HepG2 (cell line): Measurements from ENCODE around the gene CBLN3. TPM values are rescaled to one million over a fixed set of nuclear protein-coding genes. Genes with fewer than 3 reads are reported as not detected.

Source experiments
- CBX5 ChIP-seq: sonication (generic); formaldehyde crosslinking; IDR thresholded peaks from 2 replicates; pipeline ENCODE4 v1.4.0; 2020; ENCODE audit warnings: missing genetic modification reagents, borderline replicate concordance
- FOXP4 ChIP-seq: sonication (generic); formaldehyde crosslinking; IDR thresholded peaks from 2 replicates; pipeline ENCODE4 v1.4.0; 2020; ENCODE audit warnings: missing genetic modification reagents
- NR2C2 ChIP-seq: sonication (generic); formaldehyde crosslinking; IDR thresholded peaks from 2 replicates; pipeline ENCODE4 v1.4.0; 2020; ENCODE audit warnings: missing genetic modification reagents, mild to moderate bottlenecking, moderate library complexity, borderline replicate concordance
- REXO4 ChIP-seq: sonication (generic); formaldehyde crosslinking; IDR thresholded peaks from 2 replicates; pipeline ENCODE4 v1.8.0; 2022; ENCODE audit warnings: missing genetic modification reagents, mild to moderate bottlenecking, borderline replicate concordance
- SMAD1 ChIP-seq: sonication (generic); formaldehyde crosslinking; IDR thresholded peaks from 2 replicates; pipeline ENCODE4 v1.4.0; 2020; ENCODE audit warnings: missing genetic modification reagents, low read depth, mild to moderate bottlenecking, borderline replicate concordance
- ZBTB37 ChIP-seq: sonication (generic); formaldehyde crosslinking; IDR thresholded peaks from 2 replicates; pipeline ENCODE4 v1.4.0; 2020; ENCODE audit warnings: mild to moderate bottlenecking, missing genetic modification reagents
- ZBTB39 ChIP-seq: sonication (generic); formaldehyde crosslinking; IDR thresholded peaks from 2 replicates; pipeline ENCODE4 v1.5.0; 2020; ENCODE audit warnings: missing genetic modification reagents
- ZHX1 ChIP-seq: sonication (generic); formaldehyde crosslinking; IDR thresholded peaks from 2 replicates; pipeline ENCODE4 v1.8.1; 2022; ENCODE audit warnings: low read depth, mild to moderate bottlenecking, missing genetic modification reagents
- ZNF142 ChIP-seq: sonication (generic); formaldehyde crosslinking; IDR thresholded peaks from 2 replicates; pipeline ENCODE4 v1.4.0; 2020; ENCODE audit warnings: missing genetic modification reagents
- ZNF329 ChIP-seq: sonication (generic); formaldehyde crosslinking; IDR thresholded peaks from 2 replicates; pipeline ENCODE4 v1.9.0; 2021; ENCODE audit warnings: low read depth, mild to moderate bottlenecking, missing genetic modification reagents
- ZNF788 ChIP-seq: sonication (generic); formaldehyde crosslinking; IDR thresholded peaks from 2 replicates; pipeline ENCODE4 v1.5.0; 2020; ENCODE audit warnings: mild to moderate bottlenecking, missing genetic modification reagents, borderline replicate concordance
- ZSCAN12 ChIP-seq: sonication (generic); formaldehyde crosslinking; IDR thresholded peaks from 2 replicates; pipeline ENCODE4 v1.9.0; 2021; ENCODE audit warnings: mild to moderate bottlenecking, missing genetic modification reagents
- polyA plus RNA-seq, 8 experiments: library from polyadenylated mRNA; depleted of rRNA in 3 of 8; stranded (reverse) in 7 of 8; unstranded in 1 of 8; fragments of >200 nt; fragmentation: Illumina TruSeq in 4 of 8; extraction: Trizol in 4 of 8; gene quantifications; 2 replicates each; pipeline versions ENCODE4 v1.2.1 to v1.2.3, GENCODE V29; 2011 to 2016; ENCODE audit warnings: low read depth in 4 of 8, missing spikeins in 1 of 8, mixed read lengths in 1 of 8; ENCODE audit not compliant: insufficient read depth in 1 of 8
- total RNA-seq, 5 experiments: library from RNA; depleted of rRNA; stranded (reverse); fragments of >200 nt; fragmentation: Illumina TruSeq; extraction: Trizol; gene quantifications; 2 replicates each; pipeline ENCODE4 v1.2.3, GENCODE V29; 2016; ENCODE audit warnings: low read depth in 1 of 5

Gene CBLN3
- total and polyA plus RNA-seq, 2 of the 13 experiments (the other 11 are each of a cell fraction or from before 2014, with no cell fraction given), result 0.66 to 0.98 TPM

- TF ChIP-seq ZNF142 (CRISPR knock-in tag) (peak; percentile 41; the same call in 1 of the 2 replicates), REXO4 (CRISPR knock-in tag) (no peak), SMAD1 (CRISPR knock-in tag) (no peak), ZBTB39 (CRISPR knock-in tag) (no peak), ZHX1 (CRISPR knock-in tag) (no peak), FOXP4 (CRISPR knock-in tag) (no peak), ZSCAN12 (peak; percentile 67; the same call in 1 of the 2 replicates), CBX5 (CRISPR knock-in tag) (peak; percentile 58; the same call in 1 of the 2 replicates), ZNF788 (CRISPR knock-in tag) (peak; percentile 72; the same call in 1 of the 2 replicates), NR2C2 (CRISPR knock-in tag) (peak; percentile 67), ZBTB37 (no peak), ZNF329 (CRISPR knock-in tag) (no peak)
Observed at GRCh38 chr14:24429395-24430142, at the start of gene CBLN3, which contains the start of gene KHNYN (continued).
